Measurements from ENCODE around the gene CBX7. TPM values are rescaled to one million over a fixed set of nuclear protein-coding genes. Genes with fewer than 3 reads are reported as not detected.

The CBX7 gene
- total RNA-seq, 1 experiment from 2014 or later = 3.7 TPM

DNA sequence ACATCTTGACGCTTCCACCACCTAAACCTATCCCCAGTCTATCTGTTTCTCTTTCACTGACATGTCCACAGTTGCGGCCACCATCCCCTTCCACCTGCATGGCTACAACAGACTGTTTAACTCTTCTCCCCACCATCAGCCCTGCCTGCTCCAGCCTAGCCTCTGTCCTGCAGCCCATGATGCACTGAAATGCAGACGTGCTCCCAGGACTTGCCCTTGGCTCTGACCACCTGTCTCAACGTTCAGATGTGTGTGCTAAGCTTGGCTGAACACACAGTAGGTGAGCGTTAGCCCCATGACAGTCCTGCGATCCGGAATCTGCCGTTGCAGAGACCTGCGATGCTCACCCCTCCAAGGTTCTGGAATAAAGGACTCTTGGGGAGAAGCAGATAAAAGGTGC, 22.7 kb downstream of the CBX7 start:
- Histone ChIP-seq H2AK5ac (ENCODE audit: insufficient read length, low read length) (no peak overlapping the region), H3K79me2 (ENCODE audit: insufficient read depth, low read length) (no peaks in the 10 kb centered on the region), H3T11ph (ENCODE audit: low read length) (no peak overlapping the region), H4K5ac (ENCODE audit: insufficient read length, low read depth, low read length) (no peak overlapping the region), H2BK12ac (ENCODE audit: insufficient read length, low read depth, low read length) (no peak overlapping the region), H3K9me3 (ENCODE audit: control insufficient read depth, low read depth, low read length) (no peaks in the 10 kb centered on the region), H3K79me1 (ENCODE audit: insufficient read depth, low read depth, low read length, poor library complexity, severe bottlenecking) (no peaks in the 10 kb centered on the region), H2BK5ac (ENCODE audit: insufficient read length, low read length) (no peak overlapping the region), H2BK20ac (ENCODE audit: low read depth, low read length, poor library complexity, severe bottlenecking) (no peak overlapping the region), H2AFZ (ENCODE audit: low read length) (no peak overlapping the region), H3K9ac (ENCODE audit: extremely low read depth, insufficient read length, low read length) (no peak overlapping the region), H3K4me2 (ENCODE audit: insufficient read depth, insufficient read length, low read length) (no peak overlapping the region), H3K4ac (ENCODE audit: low read depth, low read length) (no peak overlapping the region), H2BK120ac (ENCODE audit: low read depth, low read length, poor library complexity, severe bottlenecking) (no peak overlapping the region), H3K18ac (ENCODE audit: insufficient read length, low read depth, low read length) (no peak overlapping the region), H4K91ac (ENCODE audit: insufficient read length, low read depth, low read length) (no peak overlapping the region), H3K23ac (ENCODE audit: insufficient read length, low read depth, low read length) (no peak overlapping the region), H4K8ac (replicated peaks; ENCODE audit: insufficient read length, low read depth, low read length) (no peak overlapping the region), H4K20me1 (ENCODE audit: control insufficient read depth, insufficient read depth, insufficient read length) (no peaks in the 10 kb centered on the region), H3K56ac (ENCODE audit: insufficient read length, low read depth, low read length) (no peak overlapping the region), H3K27ac (ENCODE audit: insufficient read length, low read depth, low read length) (no peak overlapping the region), H2BK15ac (ENCODE audit: low read depth, low read length) (no peak overlapping the region; the same call in 1 of the 2 replicates), H3K23me2 (ENCODE audit: insufficient read length, low read depth, low read length, poor library complexity, severe bottlenecking) (no peaks in the 10 kb centered on the region), H3K4me1 (ENCODE audit: insufficient read depth, low read length) (peaks cover 4% of the 10 kb centered on the region; the same call in 1 of the 2 replicates), H3K27me3 (ENCODE audit: insufficient read depth, low read length) (no peaks in the 10 kb centered on the region), H3K14ac (ENCODE audit: insufficient read depth, low read length) (no peak overlapping the region)
- Mint-ChIP-seq H3K4me3 (no peak overlapping the region), H3K36me3 (ENCODE audit: insufficient read depth in 1 of 3, low read depth in 3 of 3) (no peaks in the 10 kb centered on the region; a peak in 2 of 7 replicates), H3K27me3 (ENCODE audit: low read depth) (peaks cover 3% of the 10 kb centered on the region), H3K9me3 (no peaks in the 10 kb centered on the region), H3K4me1 (peaks cover 29 to 33% of the 10 kb centered on the region in 2 experiments), H3K27ac (peak overlapping the region in 2 of 3 experiments; percentile 23 to 36; a peak in 2 of 7 replicates)
- TF ChIP-seq, protein P1, sequence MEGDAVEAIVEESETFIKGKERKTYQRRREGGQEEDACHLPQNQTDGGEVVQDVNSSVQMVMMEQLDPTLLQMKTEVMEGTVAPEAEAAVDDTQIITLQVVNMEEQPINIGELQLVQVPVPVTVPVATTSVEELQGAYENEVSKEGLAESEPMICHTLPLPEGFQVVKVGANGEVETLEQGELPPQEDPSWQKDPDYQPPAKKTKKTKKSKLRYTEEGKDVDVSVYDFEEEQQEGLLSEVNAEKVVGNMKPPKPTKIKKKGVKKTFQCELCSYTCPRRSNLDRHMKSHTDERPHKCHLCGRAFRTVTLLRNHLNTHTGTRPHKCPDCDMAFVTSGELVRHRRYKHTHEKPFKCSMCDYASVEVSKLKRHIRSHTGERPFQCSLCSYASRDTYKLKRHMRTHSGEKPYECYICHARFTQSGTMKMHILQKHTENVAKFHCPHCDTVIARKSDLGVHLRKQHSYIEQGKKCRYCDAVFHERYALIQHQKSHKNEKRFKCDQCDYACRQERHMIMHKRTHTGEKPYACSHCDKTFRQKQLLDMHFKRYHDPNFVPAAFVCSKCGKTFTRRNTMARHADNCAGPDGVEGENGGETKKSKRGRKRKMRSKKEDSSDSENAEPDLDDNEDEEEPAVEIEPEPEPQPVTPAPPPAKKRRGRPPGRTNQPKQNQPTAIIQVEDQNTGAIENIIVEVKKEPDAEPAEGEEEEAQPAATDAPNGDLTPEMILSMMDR (conservative IDR thresholded peaks at IDR 0.05) = no peak
- no CpG with 5 or more reads among the region's 9 CpGs for WGBS (ENCODE audit: extremely low coverage, insufficient read length, low lambda C conversion rate)
- peak; percentile 17 for DNase-seq

Measured in H9 (cell line).